ENCODE results near the gene NEK4.

DNA sequence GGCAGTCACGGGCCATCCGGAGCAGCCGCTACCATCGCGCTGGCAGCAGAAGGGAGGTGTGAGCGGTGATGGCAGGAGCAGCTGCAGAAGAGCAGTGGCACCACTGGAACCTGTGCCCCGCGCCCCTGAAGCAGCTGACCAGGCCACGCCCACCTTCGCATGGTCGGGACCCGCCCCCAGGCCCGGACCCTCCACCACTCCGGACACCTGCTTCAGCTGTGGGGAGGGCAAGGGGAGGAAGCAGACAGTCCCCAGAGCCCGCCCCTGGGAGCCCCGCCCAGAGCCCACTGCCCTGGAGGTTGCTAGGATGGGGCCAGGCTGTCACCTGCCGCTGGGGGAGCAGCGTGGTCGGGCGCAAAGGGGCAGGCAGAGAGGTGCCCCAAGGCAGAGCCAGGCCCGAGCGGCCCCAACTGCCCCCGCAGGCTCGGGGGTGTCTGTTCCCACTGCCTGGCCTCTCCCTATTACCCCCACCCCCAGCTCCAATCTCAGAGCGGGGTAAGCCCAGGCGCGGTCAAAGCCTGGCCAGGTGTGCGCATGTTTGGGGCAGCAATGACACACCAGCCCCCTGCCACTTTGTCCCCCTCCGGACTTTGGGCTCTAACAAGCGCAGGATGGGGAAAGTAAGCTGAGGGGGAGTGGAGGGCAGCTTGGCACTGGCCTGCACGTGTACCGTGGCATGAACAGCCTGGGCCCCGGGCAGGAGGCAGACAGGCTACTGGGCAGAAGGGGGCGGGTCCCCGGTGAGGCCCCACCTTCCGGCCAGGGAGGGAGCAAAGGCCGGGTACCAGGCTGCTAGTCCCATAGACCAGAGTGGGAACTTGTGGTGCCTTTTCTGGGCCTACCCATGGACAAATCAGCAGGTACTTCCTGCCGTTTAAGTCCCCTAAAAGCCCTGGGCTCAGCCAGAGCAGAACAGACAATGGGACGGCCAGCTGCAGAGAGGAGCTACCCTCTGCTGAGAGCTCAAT is 56.1 kb downstream of the NEK4 start:
- TF ChIP-seq, protein P1, sequence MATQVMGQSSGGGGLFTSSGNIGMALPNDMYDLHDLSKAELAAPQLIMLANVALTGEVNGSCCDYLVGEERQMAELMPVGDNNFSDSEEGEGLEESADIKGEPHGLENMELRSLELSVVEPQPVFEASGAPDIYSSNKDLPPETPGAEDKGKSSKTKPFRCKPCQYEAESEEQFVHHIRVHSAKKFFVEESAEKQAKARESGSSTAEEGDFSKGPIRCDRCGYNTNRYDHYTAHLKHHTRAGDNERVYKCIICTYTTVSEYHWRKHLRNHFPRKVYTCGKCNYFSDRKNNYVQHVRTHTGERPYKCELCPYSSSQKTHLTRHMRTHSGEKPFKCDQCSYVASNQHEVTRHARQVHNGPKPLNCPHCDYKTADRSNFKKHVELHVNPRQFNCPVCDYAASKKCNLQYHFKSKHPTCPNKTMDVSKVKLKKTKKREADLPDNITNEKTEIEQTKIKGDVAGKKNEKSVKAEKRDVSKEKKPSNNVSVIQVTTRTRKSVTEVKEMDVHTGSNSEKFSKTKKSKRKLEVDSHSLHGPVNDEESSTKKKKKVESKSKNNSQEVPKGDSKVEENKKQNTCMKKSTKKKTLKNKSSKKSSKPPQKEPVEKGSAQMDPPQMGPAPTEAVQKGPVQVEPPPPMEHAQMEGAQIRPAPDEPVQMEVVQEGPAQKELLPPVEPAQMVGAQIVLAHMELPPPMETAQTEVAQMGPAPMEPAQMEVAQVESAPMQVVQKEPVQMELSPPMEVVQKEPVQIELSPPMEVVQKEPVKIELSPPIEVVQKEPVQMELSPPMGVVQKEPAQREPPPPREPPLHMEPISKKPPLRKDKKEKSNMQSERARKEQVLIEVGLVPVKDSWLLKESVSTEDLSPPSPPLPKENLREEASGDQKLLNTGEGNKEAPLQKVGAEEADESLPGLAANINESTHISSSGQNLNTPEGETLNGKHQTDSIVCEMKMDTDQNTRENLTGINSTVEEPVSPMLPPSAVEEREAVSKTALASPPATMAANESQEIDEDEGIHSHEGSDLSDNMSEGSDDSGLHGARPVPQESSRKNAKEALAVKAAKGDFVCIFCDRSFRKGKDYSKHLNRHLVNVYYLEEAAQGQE (tag by site-specific recombination; IDR thresholded peaks at IDR 0.05), result no peak
- no peak for TF ChIP-seq ZNF274 (IDR thresholded peaks at IDR 0.05; ENCODE audit: low read length)
- no peak for TF ChIP-seq ZNF274 (tag by site-specific recombination; IDR thresholded peaks at IDR 0.05; ENCODE audit: borderline replicate concordance)
- TF ChIP-seq, protein P2, sequence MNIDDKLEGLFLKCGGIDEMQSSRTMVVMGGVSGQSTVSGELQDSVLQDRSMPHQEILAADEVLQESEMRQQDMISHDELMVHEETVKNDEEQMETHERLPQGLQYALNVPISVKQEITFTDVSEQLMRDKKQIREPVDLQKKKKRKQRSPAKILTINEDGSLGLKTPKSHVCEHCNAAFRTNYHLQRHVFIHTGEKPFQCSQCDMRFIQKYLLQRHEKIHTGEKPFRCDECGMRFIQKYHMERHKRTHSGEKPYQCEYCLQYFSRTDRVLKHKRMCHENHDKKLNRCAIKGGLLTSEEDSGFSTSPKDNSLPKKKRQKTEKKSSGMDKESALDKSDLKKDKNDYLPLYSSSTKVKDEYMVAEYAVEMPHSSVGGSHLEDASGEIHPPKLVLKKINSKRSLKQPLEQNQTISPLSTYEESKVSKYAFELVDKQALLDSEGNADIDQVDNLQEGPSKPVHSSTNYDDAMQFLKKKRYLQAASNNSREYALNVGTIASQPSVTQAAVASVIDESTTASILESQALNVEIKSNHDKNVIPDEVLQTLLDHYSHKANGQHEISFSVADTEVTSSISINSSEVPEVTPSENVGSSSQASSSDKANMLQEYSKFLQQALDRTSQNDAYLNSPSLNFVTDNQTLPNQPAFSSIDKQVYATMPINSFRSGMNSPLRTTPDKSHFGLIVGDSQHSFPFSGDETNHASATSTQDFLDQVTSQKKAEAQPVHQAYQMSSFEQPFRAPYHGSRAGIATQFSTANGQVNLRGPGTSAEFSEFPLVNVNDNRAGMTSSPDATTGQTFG (tag by site-specific recombination; IDR thresholded peaks at IDR 0.05; ENCODE audit: borderline replicate concordance), result no peak
- TF ChIP-seq, protein P3, sequence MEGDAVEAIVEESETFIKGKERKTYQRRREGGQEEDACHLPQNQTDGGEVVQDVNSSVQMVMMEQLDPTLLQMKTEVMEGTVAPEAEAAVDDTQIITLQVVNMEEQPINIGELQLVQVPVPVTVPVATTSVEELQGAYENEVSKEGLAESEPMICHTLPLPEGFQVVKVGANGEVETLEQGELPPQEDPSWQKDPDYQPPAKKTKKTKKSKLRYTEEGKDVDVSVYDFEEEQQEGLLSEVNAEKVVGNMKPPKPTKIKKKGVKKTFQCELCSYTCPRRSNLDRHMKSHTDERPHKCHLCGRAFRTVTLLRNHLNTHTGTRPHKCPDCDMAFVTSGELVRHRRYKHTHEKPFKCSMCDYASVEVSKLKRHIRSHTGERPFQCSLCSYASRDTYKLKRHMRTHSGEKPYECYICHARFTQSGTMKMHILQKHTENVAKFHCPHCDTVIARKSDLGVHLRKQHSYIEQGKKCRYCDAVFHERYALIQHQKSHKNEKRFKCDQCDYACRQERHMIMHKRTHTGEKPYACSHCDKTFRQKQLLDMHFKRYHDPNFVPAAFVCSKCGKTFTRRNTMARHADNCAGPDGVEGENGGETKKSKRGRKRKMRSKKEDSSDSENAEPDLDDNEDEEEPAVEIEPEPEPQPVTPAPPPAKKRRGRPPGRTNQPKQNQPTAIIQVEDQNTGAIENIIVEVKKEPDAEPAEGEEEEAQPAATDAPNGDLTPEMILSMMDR (tag by site-specific recombination; IDR thresholded peaks at IDR 0.05), result no peak
- TF ChIP-seq ZNF239 (tag by site-specific recombination; IDR thresholded peaks at IDR 0.05), result no peak
- no peak; the same call in 1 of the 2 replicates for TF ChIP-seq SP2 (tag by site-specific recombination; IDR thresholded peaks at IDR 0.05)
- TF ChIP-seq ZNF302 (tag by site-specific recombination; IDR thresholded peaks at IDR 0.05; ENCODE audit: low read depth), result no peak
- no peak for TF ChIP-seq SCRT1 (tag by site-specific recombination; IDR thresholded peaks at IDR 0.05; ENCODE audit: borderline replicate concordance)
- no peak for TF ChIP-seq ZNF561 (tag by site-specific recombination; IDR thresholded peaks at IDR 0.05; ENCODE audit: borderline replicate concordance)
- TF ChIP-seq, protein P4, sequence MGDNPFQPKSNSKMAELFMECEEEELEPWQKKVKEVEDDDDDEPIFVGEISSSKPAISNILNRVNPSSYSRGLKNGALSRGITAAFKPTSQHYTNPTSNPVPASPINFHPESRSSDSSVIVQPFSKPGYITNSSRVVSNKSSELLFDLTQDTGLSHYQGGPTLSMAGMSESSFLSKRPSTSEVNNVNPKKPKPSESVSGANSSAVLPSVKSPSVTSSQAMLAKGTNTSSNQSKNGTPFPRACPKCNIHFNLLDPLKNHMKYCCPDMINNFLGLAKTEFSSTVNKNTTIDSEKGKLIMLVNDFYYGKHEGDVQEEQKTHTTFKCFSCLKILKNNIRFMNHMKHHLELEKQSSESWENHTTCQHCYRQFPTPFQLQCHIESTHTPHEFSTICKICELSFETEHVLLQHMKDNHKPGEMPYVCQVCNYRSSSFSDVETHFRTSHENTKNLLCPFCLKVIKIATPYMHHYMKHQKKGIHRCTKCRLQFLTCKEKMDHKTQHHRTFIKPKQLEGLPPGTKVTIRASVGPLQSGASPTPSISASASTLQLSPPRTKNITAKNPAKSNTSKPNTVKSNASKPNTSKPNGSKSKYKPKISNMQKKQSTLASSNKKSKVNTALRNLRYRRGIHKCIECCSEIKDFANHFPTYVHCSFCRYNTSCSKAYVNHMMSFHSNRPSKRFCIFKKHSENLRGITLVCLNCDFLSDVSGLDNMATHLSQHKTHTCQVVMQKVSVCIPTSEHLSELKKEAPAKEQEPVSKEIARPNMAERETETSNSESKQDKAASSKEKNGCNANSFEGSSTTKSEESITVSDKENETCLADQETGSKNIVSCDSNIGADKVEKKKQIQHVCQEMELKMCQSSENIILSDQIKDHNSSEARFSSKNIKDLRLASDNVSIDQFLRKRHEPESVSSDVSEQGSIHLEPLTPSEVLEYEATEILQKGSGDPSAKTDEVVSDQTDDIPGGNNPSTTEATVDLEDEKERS (tag by site-specific recombination; IDR thresholded peaks at IDR 0.05), result no peak
- no peak for TF ChIP-seq ZNF221 (tag by site-specific recombination; IDR thresholded peaks at IDR 0.05; ENCODE audit: borderline replicate concordance)
- TF ChIP-seq TCF7L2 (IDR thresholded peaks at IDR 0.05; ENCODE audit: borderline replicate concordance, low read depth, low read length), result no peak
